NAMALWA (cell line): Measurements from ENCODE around the gene SNAP29.
"Not testable (repeated sequence)": the region's sequence is repeated elsewhere in the genome, so short reads cannot be mapped to it uniquely, and the experiment has no call there.

ENCODE experiments used
- DNase-seq: peaks from one replicate; pipeline ENCODE4 v3.0.0-alpha.2; 2015; ENCODE audit warnings: low spot score

The SNAP29 gene

GRCh38 chr22:20901093-20902033 is 42.6 kb downstream of the SNAP29 start:
- DNase-seq: not testable (repeated sequence)

- no peak for DNase-seq
Observed at GRCh38 chr22:20903093-20903492, 44.3 kb downstream of the SNAP29 start.

- DNase-seq: no peak
Observed at GRCh38 chr22:20904008-20904979, 45.5 kb downstream of the SNAP29 start.

GRCh38 chr22:20904980-20905355 is 46.2 kb downstream of the SNAP29 start:
- no peak for DNase-seq

GRCh38 chr22:20905415-20906386 is 46.9 kb downstream of the SNAP29 start:
- DNase-seq: no peak

GRCh38 chr22:20906387-20906767 is 47.6 kb downstream of the SNAP29 start:
- DNase-seq: no peak

GRCh38 chr22:20908717-20909116 is 49.9 kb downstream of the SNAP29 start:
- DNase-seq: not testable (repeated sequence)

GRCh38 chr22:20909543-20910303 is 50.9 kb downstream of the SNAP29 start:
- DNase-seq: no peak

GRCh38 chr22:20912494-20912893 is 53.7 kb downstream of the SNAP29 start:
- no peak for DNase-seq

- DNase-seq: peak; percentile 98
Observed at GRCh38 chr22:20916916-20917810, 58.4 kb downstream of the SNAP29 start, which contains the start of gene CRKL. Gene CRKL (plus strand): TSS chr22:20917407. CDS start chr22:20917935, 528 bp downstream.

GRCh38 chr22:20918663-20919218 is 59.9 kb downstream of the SNAP29 start:
- peak; percentile 15 for DNase-seq

GRCh38 chr22:20919718-20920117 is 60.9 kb downstream of the SNAP29 start:
- no peak for DNase-seq

GRCh38 chr22:20920881-20921203 is 62.0 kb downstream of the SNAP29 start:
- no peak for DNase-seq

GRCh38 chr22:20922141-20922751 is 63.4 kb downstream of the SNAP29 start:
- DNase-seq: no peak

- no peak for DNase-seq
Observed at GRCh38 chr22:20926243-20926642, 67.4 kb downstream of the SNAP29 start.

- DNase-seq: no peak
Observed at GRCh38 chr22:20927940-20928572, 69.2 kb downstream of the SNAP29 start.

GRCh38 chr22:20928573-20928967 is 69.8 kb downstream of the SNAP29 start:
- DNase-seq: no peak

- no peak for DNase-seq
Observed at GRCh38 chr22:20930004-20930403, 71.2 kb downstream of the SNAP29 start.
